GM12878 (cell line): Measurements from ENCODE around the gene MRNIP. TPM values are rescaled to one million over a fixed set of nuclear protein-coding genes. Genes with fewer than 3 reads are reported as not detected.

ENCODE experiments used
- ATAC-seq: fragments of 200-7000 bp; cut with Tn5 transposase; 3 replicates; pipeline ENCODE4 v1.9.1; 2020; ENCODE audit warnings: mild to moderate bottlenecking, moderate library complexity
- BruUV-seq: library from RNA; stranded (reverse); fragments of 400-500 nt; replicated peaks from 2 replicates; lab custom pipeline; 2021; lab: Mats Ljungman, UMichigan
- CTCF ChIA-PET: fragments of 300-600 bp; sonication (Branson Sonifier 250); formaldehyde crosslinking; extraction: SDS; loops from one replicate; lab custom pipeline; 2021; ENCODE audit warnings: inconsistent platforms; lab: Yijun Ruan, JAX
- POLR2A ChIA-PET: fragments of 350-600 bp; formaldehyde crosslinking; extraction: SDS; loops from one replicate; lab custom pipeline; 2021; ENCODE audit warnings: inconsistent platforms; lab: Charles Lee
- RAD21 ChIA-PET: fragments of 300-600 bp; sonication (Branson Sonifier 250); formaldehyde crosslinking; loops from one replicate; lab custom pipeline; 2023; ENCODE audit warnings: antibody characterized with exemption; ENCODE audit not compliant: unreplicated experiment; lab: Charles Lee
- SMC1A ChIA-PET: fragments of 300-600 bp; sonication (Branson Sonifier 250); formaldehyde crosslinking; loops from one replicate; lab custom pipeline; 2023; ENCODE audit not compliant: unreplicated experiment, uncharacterized antibody; lab: Charles Lee
- DNase-seq: peaks from one replicate; pipeline ENCODE4 v3.0.0-alpha.2; 2011; ENCODE audit warnings: low read depth, low spot score
- FAIRE-seq: peaks from 3 replicates; lab custom pipeline; 2011; peaks lifted over from hg19 to GRCh38; lab: Jason Lieb, UNC
- H2AFZ ChIP-seq: 2 replicates; pipeline ENCODE4 v1.6.0; 2011; ENCODE audit warnings: low read depth, low read length, control low read depth; ENCODE audit not compliant: control insufficient read depth
- H3K27ac ChIP-seq: 2 replicates; pipeline ENCODE4 v1.5.1; 2011; ENCODE audit warnings: control low read depth; ENCODE audit not compliant: control insufficient read depth, insufficient read depth
- H3K27me3 ChIP-seq, 2 experiments: replicated peaks in 1 of 2; 2 replicates each; pipeline versions ENCODE4 v1.6.0 to v1.6.1; 2011; ENCODE audit warnings: low read length in 1 of 2; ENCODE audit not compliant: control insufficient read depth in 2 of 2, insufficient read depth in 2 of 2
- H3K36me3 ChIP-seq, 2 experiments: 2 replicates each; pipeline ENCODE4 v1.5.1; 2011; ENCODE audit warnings: low read length in 1 of 2; ENCODE audit not compliant: control insufficient read depth in 2 of 2, insufficient read depth in 2 of 2
- H3K4me1 ChIP-seq: 2 replicates; pipeline ENCODE4 v1.6.1; 2011; ENCODE audit warnings: mild to moderate bottlenecking, low read length, moderate library complexity, mixed read lengths; ENCODE audit not compliant: control insufficient read depth, insufficient read depth
- H3K4me2 ChIP-seq: 2 replicates; pipeline ENCODE4 v1.6.0; 2011; ENCODE audit warnings: control low read depth; ENCODE audit not compliant: control insufficient read depth, insufficient read depth
- H3K4me3 ChIP-seq: fragments of 200-600 bp; sonication (generic); 2 replicates; pipeline ENCODE4 v1.5.1; 2016
- H3K79me2 ChIP-seq: 2 replicates; pipeline ENCODE4 v1.6.0; 2011; ENCODE audit warnings: low read length; ENCODE audit not compliant: control insufficient read depth, insufficient read depth
- H3K9ac ChIP-seq: 2 replicates; pipeline ENCODE4 v1.8.0; 2011; ENCODE audit warnings: low read length, control low read depth, mixed read lengths; ENCODE audit not compliant: control insufficient read depth, insufficient read depth
- H3K9me3 ChIP-seq: replicated peaks from 3 replicates; pipeline ENCODE4 v1.5.1; 2011; ENCODE audit warnings: mild to moderate bottlenecking, low read length; ENCODE audit not compliant: control insufficient read depth, insufficient read depth
- H4K20me1 ChIP-seq: 2 replicates; pipeline ENCODE4 v1.6.0; 2011; ENCODE audit not compliant: control insufficient read depth, insufficient read depth
- CEBPB ChIP-seq, 2 experiments: fragments of 150-350 bp in 1 of 2; IDR thresholded peaks; 2 replicates each; pipeline ENCODE4 v1.6.1; 2012 to 2014; ENCODE audit warnings: low read depth in 2 of 2, low read length in 2 of 2, borderline replicate concordance in 1 of 2, inconsistent platforms in 1 of 2
- CTCF ChIP-seq, 3 experiments: IDR thresholded peaks in 2 of 3; conservative IDR thresholded peaks in 1 of 3; 2 replicates each; pipeline ENCODE4 v1.5.1; 2011; ENCODE audit warnings: low read depth in 3 of 3, low read length in 3 of 3, mild to moderate bottlenecking in 3 of 3, control low read depth in 2 of 3, moderate library complexity in 2 of 3, inconsistent platforms in 1 of 3, mixed read lengths in 1 of 3; ENCODE audit not compliant: control insufficient read depth in 2 of 3, insufficient read depth in 1 of 3; ENCODE audit errors: extremely low read depth in 1 of 3
- NFXL1 ChIP-seq: fragments of 450-650 bp; IDR thresholded peaks from 2 replicates; pipeline ENCODE4 v1.6.1; 2017; ENCODE audit warnings: antibody characterized with exemption, mild to moderate bottlenecking, borderline replicate concordance
- PML ChIP-seq: IDR thresholded peaks from 2 replicates; pipeline ENCODE4 v1.6.1; 2012; ENCODE audit warnings: low read length, inconsistent platforms
- POLR2A ChIP-seq: IDR thresholded peaks from 2 replicates; pipeline ENCODE4 v1.6.1; 2011; ENCODE audit warnings: low read depth, mild to moderate bottlenecking, low read length
- RCOR1 ChIP-seq: conservative IDR thresholded peaks from 2 replicates; pipeline ENCODE4 v1.6.1; 2012; ENCODE audit warnings: low read depth, low read length, improper control_type of control experiment
- SIN3A ChIP-seq: IDR thresholded peaks from 2 replicates; pipeline ENCODE4 v1.6.1; 2012; ENCODE audit warnings: low read depth, low read length, improper control_type of control experiment
- SPI1 ChIP-seq: IDR thresholded peaks from 2 replicates; pipeline ENCODE4 v1.6.1; 2011; ENCODE audit warnings: low read depth, mild to moderate bottlenecking, low read length, moderate library complexity, borderline replicate concordance; ENCODE audit not compliant: insufficient read depth
- ZNF207 ChIP-seq: fragments of 450-650 bp; IDR thresholded peaks from 2 replicates; pipeline ENCODE4 v1.6.1; 2014; ENCODE audit warnings: antibody characterized with exemption, mild to moderate bottlenecking, borderline replicate concordance
- ZNF274 ChIP-seq: IDR thresholded peaks from one replicate; pipeline ENCODE4 v1.8.0; 2011; ENCODE audit not compliant: insufficient read length, insufficient read depth
- ZNF687 ChIP-seq: fragments of 450-650 bp; IDR thresholded peaks from 2 replicates; pipeline ENCODE4 v1.6.1; 2017; ENCODE audit warnings: mild to moderate bottlenecking, moderate library complexity
- WGBS: methylation state at CpG from one replicate; pipeline ENCODE4 v1.1.6; 2016; ENCODE audit warnings: low lambda C conversion rate; ENCODE audit not compliant: insufficient replicate concordance, insufficient coverage; ENCODE audit errors: missing lambda C conversion rate; 5-methylcytosine and 5-hydroxymethylcytosine counted together
- in situ Hi-C: fragments of 300-500 bp; cut with MboI; formaldehyde crosslinking; loops from 9 replicates; pipeline ENCODE4 v1.14.3; 2018; ENCODE audit warnings: mixed read lengths
- intact Hi-C: fragments of 100-400 bp; cut with micrococcal nuclease; formaldehyde crosslinking; loops from one replicate; pipeline ENCODE4 v1.14.2; 2022; ENCODE audit not compliant: unreplicated experiment
- polyA plus RNA-seq, 11 experiments: library from polyadenylated mRNA; depleted of rRNA in 4 of 11; unstranded in 6 of 11; stranded (reverse) in 5 of 11; fragments of >200 nt; fragmentation: Nextera tagmentation in 4 of 11; fragmentation: Illumina TruSeq in 1 of 11; extraction: Ambion mirVana in 4 of 11; extraction: Trizol in 1 of 11; gene quantifications; 1 replicate in 1 of 11; 2 replicates in 10 of 11; pipeline versions ENCODE4 v1.2.1 to v1.2.3, GENCODE V29; 2011 to 2016; ENCODE audit warnings: inconsistent platforms in 2 of 11, missing spikeins in 2 of 11, low read depth in 1 of 11
- total RNA-seq, 4 experiments: library from RNA; depleted of rRNA in 3 of 4; stranded (reverse); fragments of >200 nt in 3 of 4; fragmentation: Illumina TruSeq in 1 of 4; extraction: Trizol in 1 of 4; gene quantifications; 2 replicates each; pipeline versions ENCODE4 v1.2.1 to v1.2.3, GENCODE V29; 2013 to 2021

Gene MRNIP
- total and polyA plus RNA-seq, 10 of the 15 experiments (the other 5 are each of a cell fraction or from before 2014, with no cell fraction given), result 2.4 to 30.4 (median 13.1) TPM

- DNase-seq, result no peak
- Histone ChIP-seq H2AFZ (no peak overlapping the region), H3K4me3 (no peak overlapping the region), H4K20me1 (no peaks in the 10 kb centered on the region), H3K9me3 (no peaks in the 10 kb centered on the region; the same call in 1 of the 3 replicates), H3K79me2 (no peaks in the 10 kb centered on the region), H3K27me3 (no peaks in the 10 kb centered on the region), H3K27ac (no peak overlapping the region), H3K4me1 (no peaks in the 10 kb centered on the region), H3K4me2 (no peak overlapping the region), H3K9ac (no peak overlapping the region), H3K36me3 (peaks cover 1 to 13% of the 10 kb centered on the region in 2 experiments; a peak in 3 of 4 replicates)
- intact Hi-C loops (no loop called here), in situ Hi-C loops (no loop called here)
- ChIA-PET SMC1A (no interaction called here), CTCF (no interaction called here), POLR2A (no interaction called here), RAD21 (interaction anchor here (0.6 kb wide), 1 partner anchor 64 kb away, joined by 3 read pairs; no protein-coding TSS in a partner anchor)
- WGBS, result over 99% methylated on average over 28 of the region's 31 CpGs
- TF ChIP-seq POLR2A (0 out of 2 replicates have a peak, but pooled peaks have one; percentile 15), RCOR1 (no peak)
- no TSS peak for BruUV-seq
- FAIRE-seq, result no peak
- ATAC-seq, result no peak
Observed at GRCh38 chr5:179863449-179864085, 5.0 kb upstream of the MRNIP start.

- H3K9ac ChIP-seq, result no peak overlapping the region
- ATAC-seq (no peak), FAIRE-seq (no peak), DNase-seq (no peak)
- peaks cover 3% of the 10 kb centered on the region for H3K79me2 ChIP-seq
- 100% methylated on average over 9 of the region's 9 CpGs for WGBS
- H3K27ac ChIP-seq, result no peak overlapping the region
- RAD21 ChIA-PET, result no interaction called here
- no peak overlapping the region for H3K4me2 ChIP-seq
- no peak overlapping the region for H2AFZ ChIP-seq
- no peak overlapping the region for H3K4me3 ChIP-seq
- H3K4me1 ChIP-seq, result no peaks in the 10 kb centered on the region
- POLR2A ChIA-PET, result no interaction called here
- intact Hi-C loops (no loop called here), in situ Hi-C loops (no loop called here)
- H3K27me3 ChIP-seq, result no peaks in the 10 kb centered on the region
- CTCF ChIA-PET, result no interaction called here
- no peaks in the 10 kb centered on the region; the same call in 1 of the 3 replicates for H3K9me3 ChIP-seq
- SMC1A ChIA-PET, result no interaction called here
- BruUV-seq, result no TSS peak
- no peaks in the 10 kb centered on the region for H4K20me1 ChIP-seq
- H3K36me3 ChIP-seq, result peaks cover 1 to 13% of the 10 kb centered on the region in 2 experiments; a peak in 3 of 4 replicates
- TF ChIP-seq SIN3A (no peak), ZNF207 (no peak), ZNF274 (no peak), SPI1 (no peak), NFXL1 (no peak), PML (no peak), RCOR1 (no peak), CEBPB (IDR thresholded peaks at IDR 0.05; ENCODE audit: borderline replicate concordance in 1 of 2, low read depth in 2 of 2, low read length in 2 of 2) (no peak), CTCF (IDR thresholded peaks at IDR 0.05 in 2 of 3, conservative IDR thresholded peaks at IDR 0.05 in 1 of 3; ENCODE audit: control insufficient read depth in 2 of 3, extremely low read depth in 1 of 3, insufficient read depth in 1 of 3, low read depth in 3 of 3, low read length in 3 of 3) (no peak), ZNF687 (no peak)
Observed at GRCh38 chr5:179862891-179863290, 4.3 kb upstream of the MRNIP start.
